HCT116 (cell line): ENCODE measurements around the gene SOS1. TPM values are rescaled to one million over a fixed set of nuclear protein-coding genes. Genes with fewer than 3 reads are reported as not detected.
"Not testable (repeated sequence)": the region's sequence is repeated elsewhere in the genome, so short reads cannot be mapped to it uniquely, and the experiment has no call there.

Experiments
- ATAC-seq: fragments of 200-7000 bp; cut with Tn5 transposase; 2 replicates; pipeline ENCODE4 v1.9.1; 2020; ENCODE audit warnings: mild to moderate bottlenecking, moderate library complexity
- BruUV-seq: library from RNA; stranded (reverse); fragments of 400-500 nt; replicated peaks from 2 replicates; lab custom pipeline; 2021; lab: Mats Ljungman, UMichigan
- CTCF ChIA-PET: fragments of 300-600 bp; sonication (Branson Sonifier 250); formaldehyde crosslinking; loops from one replicate; lab custom pipeline; 2021; ENCODE audit warnings: antibody characterized with exemption; lab: Charles Lee
- POLR2A ChIA-PET: fragments of 300-600, 350-600 bp; sonication (Branson Sonifier 250); formaldehyde crosslinking; loops from one replicate; lab custom pipeline; 2021; ENCODE audit warnings: antibody characterized with exemption; lab: Charles Lee
- RAD21 ChIA-PET, 2 experiments: fragments of 300-600 bp; sonication (Branson Sonifier 250); formaldehyde crosslinking; loops; one replicate each; lab custom pipeline; 2023; ENCODE audit warnings: low total read pairs in 2 of 2; ENCODE audit not compliant: uncharacterized antibody in 2 of 2, unreplicated experiment in 2 of 2, low non-redundant PET in 1 of 2; lab: Charles Lee
- DNase-seq: peaks from one replicate; pipeline ENCODE4 v3.0.0-alpha.2; 2010; ENCODE audit warnings: low read depth, low spot score
- H2AFZ ChIP-seq: fragments of 200-600 bp; shearing (Covaris generic), sonication (generic); 2 replicates; pipeline ENCODE4 v1.6.1; 2017; ENCODE audit warnings: low read depth, mixed run types, mixed read lengths, antibody characterized with exemption, low read length; ENCODE audit not compliant: poor library complexity, severe bottlenecking
- H3K27ac ChIP-seq: 2 replicates; pipeline ENCODE4 v1.5.1; 2012; ENCODE audit warnings: low read depth, low read length
- H3K27me3 ChIP-seq: fragments of 200-600 bp; sonication (generic); 2 replicates; pipeline ENCODE4 v1.6.1; 2016; ENCODE audit warnings: mixed run types, low read length, mixed read lengths; ENCODE audit not compliant: insufficient read depth
- H3K36me3 ChIP-seq, 2 experiments: fragments of 200-500 bp in 1 of 2; fragments of 200-600 bp in 1 of 2; sonication (Bioruptor generic) in 1 of 2; sonication (generic) in 1 of 2; 2 replicates each; pipeline versions ENCODE4 v1.5.1 to v1.6.1; 2014 to 2016; ENCODE audit warnings: low read length in 2 of 2, inconsistent platforms in 1 of 2, mixed read lengths in 1 of 2, mixed run types in 1 of 2; ENCODE audit not compliant: insufficient read depth in 2 of 2, control insufficient read depth in 1 of 2
- H3K4me1 ChIP-seq, 2 experiments: fragments of 200-600 bp in 1 of 2; sonication (generic) in 1 of 2; 2 replicates each; pipeline versions ENCODE4 v1.5.1 to v1.6.1; 2012 to 2017; ENCODE audit warnings: low read length in 2 of 2, inconsistent platforms in 1 of 2, mild to moderate bottlenecking in 1 of 2, mixed read lengths in 1 of 2, mixed run types in 1 of 2, moderate library complexity in 1 of 2; ENCODE audit not compliant: insufficient read depth in 2 of 2, control insufficient read depth in 1 of 2
- H3K4me2 ChIP-seq: fragments of 200-600 bp; sonication (generic); 2 replicates; pipeline ENCODE4 v1.6.1; 2017; ENCODE audit warnings: mixed run types, low read length, mixed read lengths
- H3K4me3 ChIP-seq, 2 experiments: fragments of 200-600 bp in 1 of 2; sonication (generic) in 1 of 2; replicated peaks in 1 of 2; 2 replicates each; pipeline ENCODE4 v1.5.1; 2011 to 2016; ENCODE audit warnings: low read length in 2 of 2, control low read depth in 1 of 2, low read depth in 1 of 2, mild to moderate bottlenecking in 1 of 2, mixed read lengths in 1 of 2, mixed run types in 1 of 2
- H3K79me2 ChIP-seq: fragments of 200-600 bp; sonication (generic); 2 replicates; pipeline ENCODE4 v1.6.1; 2017; ENCODE audit warnings: mild to moderate bottlenecking, mixed run types, low read length, moderate library complexity, mixed read lengths; ENCODE audit not compliant: insufficient read depth
- H3K9ac ChIP-seq: fragments of 200-600 bp; sonication (generic); 2 replicates; pipeline ENCODE4 v1.6.1; 2016; ENCODE audit warnings: low read length, mixed read lengths
- H3K9me2 ChIP-seq: fragments of 200-600 bp; sonication (generic), shearing (Covaris generic); 2 replicates; pipeline ENCODE4 v1.6.1; 2017; ENCODE audit warnings: mixed run types, mild to moderate bottlenecking, moderate library complexity; ENCODE audit not compliant: insufficient read depth
- H3K9me3 ChIP-seq, 2 experiments: fragments of 200-500 bp in 1 of 2; fragments of 200-600 bp in 1 of 2; sonication (Bioruptor generic) in 1 of 2; sonication (generic) in 1 of 2; 2 replicates each; pipeline ENCODE4 v1.6.1; 2014 to 2017; ENCODE audit warnings: low read length in 2 of 2, mixed read lengths in 2 of 2, inconsistent platforms in 1 of 2, low read depth in 1 of 2, mild to moderate bottlenecking in 1 of 2, mixed run types in 1 of 2, moderate library complexity in 1 of 2; ENCODE audit not compliant: control insufficient read depth in 1 of 2, insufficient read depth in 1 of 2
- H4K20me1 ChIP-seq: fragments of 200-600 bp; sonication (generic), shearing (Covaris generic); 2 replicates; pipeline ENCODE4 v1.6.1; 2017; ENCODE audit warnings: mixed run types, mild to moderate bottlenecking, moderate library complexity; ENCODE audit not compliant: insufficient read depth
- ATF3 ChIP-seq: IDR thresholded peaks from 2 replicates; pipeline ENCODE4 v1.6.1; 2012
- CBX3 ChIP-seq: IDR thresholded peaks from 2 replicates; pipeline ENCODE4 v1.6.1; 2012; ENCODE audit warnings: low read depth
- MAX ChIP-seq: IDR thresholded peaks from 2 replicates; pipeline ENCODE4 v1.6.1; 2012
- POLR2A ChIP-seq: IDR thresholded peaks from 2 replicates; pipeline ENCODE4 v1.7.0; 2011; ENCODE audit warnings: borderline replicate concordance; ENCODE audit not compliant: insufficient read depth, insufficient read length; ENCODE audit errors: extremely low read depth
- REST ChIP-seq: IDR thresholded peaks from 2 replicates; pipeline ENCODE4 v1.6.1; 2012; ENCODE audit warnings: low read depth
- ZBTB33 ChIP-seq: IDR thresholded peaks from 2 replicates; pipeline ENCODE4 v1.6.1; 2011; ENCODE audit warnings: mild to moderate bottlenecking, low read length, moderate library complexity; ENCODE audit not compliant: insufficient replicate concordance; ENCODE audit errors: extremely low read depth
- intact Hi-C: fragments of 100-400 bp; cut with micrococcal nuclease; formaldehyde crosslinking; loops from 2 replicates; pipeline ENCODE4 v1.10.0; 2022
- total RNA-seq: library from RNA; stranded (reverse); gene quantifications from one replicate; pipeline ENCODE4 v1.2.1, GENCODE V29; 2021; ENCODE audit not compliant: unreplicated experiment

The SOS1 gene
- total RNA-seq, 1 experiment from 2014 or later: 19.4 TPM

GRCh38 chr2:39138837-39139211 lies 18.0 kb upstream of the SOS1 start (continued):
- no peak for TF ChIP-seq ZBTB33
- no peak for TF ChIP-seq ATF3
- no peak for TF ChIP-seq MAX
- TF ChIP-seq CBX3: no peak
- TF ChIP-seq POLR2A: no peak
- TF ChIP-seq REST: no peak

- DNase-seq, H3K4me2 ChIP-seq, H2AFZ ChIP-seq, H3K79me2 ChIP-seq, H3K9ac ChIP-seq, H3K4me3 ChIP-seq, H3K36me3 ChIP-seq, intact Hi-C loops, H3K9me3 ChIP-seq, H3K27me3 ChIP-seq, H3K27ac ChIP-seq, H3K9me2 ChIP-seq, H4K20me1 ChIP-seq, H3K4me1 ChIP-seq, RAD21 ChIA-PET, CTCF ChIA-PET, BruUV-seq, ATAC-seq, POLR2A ChIA-PET: not testable (repeated sequence)
These were observed 17.5 kb upstream of the SOS1 start for GRCh38 chr2:39138187-39138836.
